Neuron (in vitro differentiated cells): ENCODE measurements around the gene ADH4.
"Not testable (repeated sequence)": the region's sequence is repeated elsewhere in the genome, so short reads cannot be mapped to it uniquely, and the experiment has no call there.

Experiments
- H2AFZ ChIP-seq: one replicate; pipeline ENCODE4 v1.6.1; 2013; ENCODE audit warnings: low read depth, mild to moderate bottlenecking, inconsistent platforms, low read length, moderate library complexity
- H3K27me3 ChIP-seq: one replicate; pipeline ENCODE4 v1.6.1; 2013; ENCODE audit warnings: low read length; ENCODE audit not compliant: insufficient read depth
- H3K36me3 ChIP-seq: one replicate; pipeline ENCODE4 v1.6.1; 2013; ENCODE audit warnings: low read length; ENCODE audit not compliant: insufficient read depth
- H3K4me1 ChIP-seq: one replicate; pipeline ENCODE4 v1.6.1; 2013; ENCODE audit warnings: low read length; ENCODE audit not compliant: insufficient read depth
- H3K4me3 ChIP-seq: 2 replicates; pipeline ENCODE4 v1.5.1; 2013; ENCODE audit warnings: mild to moderate bottlenecking, low read length, moderate library complexity
- H3K9me3 ChIP-seq: one replicate; pipeline ENCODE4 v1.6.1; 2013; ENCODE audit warnings: low read length

ADH4 gene

GRCh38 chr4:99088481-99089365 lies 55.4 kb downstream of the ADH4 start, which contains the start of gene ADH5:
Gene ADH5, minus strand, starts transcription at chr4:99088788. Its CDS starts 88 bp downstream, at chr4:99088700.
- no peaks in the 10 kb centered on the region for H3K9me3 ChIP-seq
- peaks cover 22% of the 10 kb centered on the region for H3K36me3 ChIP-seq

GRCh38 chr4:99088023-99088449 lies 56.1 kb downstream of the ADH4 start:
- Histone ChIP-seq H2AFZ (no peak overlapping the region), H3K9me3 (no peaks in the 10 kb centered on the region), H3K4me1 (peaks cover 13% of the 10 kb centered on the region), H3K4me3 (peak overlapping the region; percentile 78), H3K36me3 (peaks cover 28% of the 10 kb centered on the region), H3K27me3 (no peaks in the 10 kb centered on the region)

More at GRCh38 chr4:99088481-99089365, 55.4 kb downstream of the ADH4 start, which contains the start of gene ADH5:
- peaks cover 13% of the 10 kb centered on the region for H3K4me1 ChIP-seq
- H2AFZ ChIP-seq: peak within 1 kb of the TSS; percentile 45
- H3K27me3 ChIP-seq: no peaks in the 10 kb centered on the region
- peak within 1 kb of the TSS; percentile 78 for H3K4me3 ChIP-seq

GRCh38 chr4:99084595-99084994 lies 59.5 kb downstream of the ADH4 start:
- Histone ChIP-seq H3K4me1 (peaks cover 3% of the 10 kb centered on the region), H3K4me3 (no peak overlapping the region), H3K27me3 (no peaks in the 10 kb centered on the region), H3K36me3 (peaks cover 60% of the 10 kb centered on the region), H3K9me3 (no peaks in the 10 kb centered on the region), H2AFZ (no peak overlapping the region)

GRCh38 chr4:99082192-99082591 lies 61.9 kb downstream of the ADH4 start:
- Histone ChIP-seq H3K27me3 (no peaks in the 10 kb centered on the region), H3K4me3 (no peak overlapping the region), H3K4me1 (no peaks in the 10 kb centered on the region), H3K36me3 (peaks cover 79% of the 10 kb centered on the region), H3K9me3 (no peaks in the 10 kb centered on the region), H2AFZ (no peak overlapping the region)

GRCh38 chr4:99080869-99081268 lies 63.2 kb downstream of the ADH4 start:
- H3K27me3 ChIP-seq, H3K4me3 ChIP-seq, H3K4me1 ChIP-seq, H2AFZ ChIP-seq, H3K9me3 ChIP-seq: not testable (repeated sequence)
- peaks cover 90% of the 10 kb centered on the region for H3K36me3 ChIP-seq

- no peaks in the 10 kb centered on the region for H3K9me3 ChIP-seq
- peaks cover 92% of the 10 kb centered on the region for H3K36me3 ChIP-seq
- no peaks in the 10 kb centered on the region for H3K27me3 ChIP-seq
- H3K4me1 ChIP-seq: no peaks in the 10 kb centered on the region
- no peak overlapping the region for H3K4me3 ChIP-seq
- H2AFZ ChIP-seq: no peak overlapping the region
Observed at GRCh38 chr4:99079625-99080295, 64.3 kb downstream of the ADH4 start.

GRCh38 chr4:99078931-99079624 lies 65.0 kb downstream of the ADH4 start:
- peaks cover 91% of the 10 kb centered on the region for H3K36me3 ChIP-seq
- no peaks in the 10 kb centered on the region for H3K27me3 ChIP-seq
- H3K4me3 ChIP-seq: no peak overlapping the region
- no peaks in the 10 kb centered on the region for H3K4me1 ChIP-seq
- H2AFZ ChIP-seq: no peak overlapping the region
- no peaks in the 10 kb centered on the region for H3K9me3 ChIP-seq

- Histone ChIP-seq H3K9me3 (no peaks in the 10 kb centered on the region), H3K36me3 (peaks cover 92% of the 10 kb centered on the region), H2AFZ (no peak overlapping the region), H3K4me3 (no peak overlapping the region), H3K4me1 (no peaks in the 10 kb centered on the region), H3K27me3 (no peaks in the 10 kb centered on the region)
Observed at GRCh38 chr4:99078336-99078735, 65.8 kb downstream of the ADH4 start.

- Histone ChIP-seq H2AFZ (no peak overlapping the region), H3K9me3 (no peaks in the 10 kb centered on the region), H3K27me3 (no peaks in the 10 kb centered on the region), H3K4me3 (no peak overlapping the region), H3K4me1 (no peaks in the 10 kb centered on the region), H3K36me3 (peaks cover 90% of the 10 kb centered on the region)
Observed at GRCh38 chr4:99077177-99077576, 66.9 kb downstream of the ADH4 start.

- Histone ChIP-seq H3K36me3 (peaks cover 90% of the 10 kb centered on the region), H3K4me3 (no peak overlapping the region), H2AFZ (no peak overlapping the region), H3K9me3 (no peaks in the 10 kb centered on the region), H3K27me3 (no peaks in the 10 kb centered on the region), H3K4me1 (no peaks in the 10 kb centered on the region)
Observed at GRCh38 chr4:99076292-99076976, 67.7 kb downstream of the ADH4 start.

GRCh38 chr4:99074816-99075215 lies 69.3 kb downstream of the ADH4 start:
- no peak overlapping the region for H2AFZ ChIP-seq
- no peaks in the 10 kb centered on the region for H3K27me3 ChIP-seq
- H3K36me3 ChIP-seq: peaks cover 89% of the 10 kb centered on the region
- no peaks in the 10 kb centered on the region for H3K4me1 ChIP-seq
- no peak overlapping the region for H3K4me3 ChIP-seq
- no peaks in the 10 kb centered on the region for H3K9me3 ChIP-seq
